ENCODE results near the gene KRTAP12-1.

Gene KRTAP12-1

GRCh38 chr21:44704636-44705001 is 22.7 kb upstream of the KRTAP12-1 start:
- no peak for TF ChIP-seq CTCF (IDR thresholded peaks at IDR 0.05; ENCODE audit: extremely low read depth, insufficient read depth, missing control alignments)
- in situ Hi-C loops (cut with MboI; ENCODE audit: low pct_unique_long_range_greater_than_20kb, low sequenced_read_pairs, unreplicated experiment) = no loop called here
- DNase-seq (ENCODE audit: low spot score) = no peak

- no peak for TF ChIP-seq CTCF (IDR thresholded peaks at IDR 0.05; ENCODE audit: extremely low read depth, insufficient read depth, missing control alignments)
- in situ Hi-C loops (cut with MboI; ENCODE audit: low pct_unique_long_range_greater_than_20kb, low sequenced_read_pairs, unreplicated experiment) = no loop called here
- peak; percentile 13 for DNase-seq (ENCODE audit: low spot score)
Observed at GRCh38 chr21:44703731-44704635, 22.0 kb upstream of the KRTAP12-1 start.

- peak; percentile 14 for DNase-seq (ENCODE audit: low spot score)
- no peak for TF ChIP-seq CTCF (IDR thresholded peaks at IDR 0.05; ENCODE audit: extremely low read depth, insufficient read depth, missing control alignments)
- in situ Hi-C loops (cut with MboI; ENCODE audit: low pct_unique_long_range_greater_than_20kb, low sequenced_read_pairs, unreplicated experiment) = no loop called here
Observed at GRCh38 chr21:44702973-44703730, 21.2 kb upstream of the KRTAP12-1 start.

- no peak for DNase-seq (ENCODE audit: low spot score)
- in situ Hi-C loops (cut with MboI; ENCODE audit: low pct_unique_long_range_greater_than_20kb, low sequenced_read_pairs, unreplicated experiment) = no loop called here
Observed at GRCh38 chr21:44702111-44702972, 20.4 kb upstream of the KRTAP12-1 start.

GRCh38 chr21:44701541-44701940 is 19.6 kb upstream of the KRTAP12-1 start:
- no peak for DNase-seq (ENCODE audit: low spot score)
- TF ChIP-seq CTCF (IDR thresholded peaks at IDR 0.05; ENCODE audit: extremely low read depth, insufficient read depth, missing control alignments) = no peak
- in situ Hi-C loops (cut with MboI; ENCODE audit: low pct_unique_long_range_greater_than_20kb, low sequenced_read_pairs, unreplicated experiment) = no loop called here

More at GRCh38 chr21:44702111-44702972, 20.4 kb upstream of the KRTAP12-1 start:
- TF ChIP-seq CTCF (IDR thresholded peaks at IDR 0.05; ENCODE audit: extremely low read depth, insufficient read depth, missing control alignments) = no peak

GRCh38 chr21:44701023-44701400 is 19.0 kb upstream of the KRTAP12-1 start:
- TF ChIP-seq CTCF (IDR thresholded peaks at IDR 0.05; ENCODE audit: extremely low read depth, insufficient read depth, missing control alignments) = no peak
- no peak for DNase-seq (ENCODE audit: low spot score)
- in situ Hi-C loops (cut with MboI; ENCODE audit: low pct_unique_long_range_greater_than_20kb, low sequenced_read_pairs, unreplicated experiment) = no loop called here
